ENCODE results near the gene TMEM94. TPM values are rescaled to one million over a fixed set of nuclear protein-coding genes. Genes with fewer than 3 reads are reported as not detected.
"Not testable (repeated sequence)": the region's sequence is repeated elsewhere in the genome, so short reads cannot be mapped to it uniquely, and the experiment has no call there.

Gene TMEM94
- total RNA-seq, 1 donor from 2014 or later, result 112 TPM

GRCh38 chr17:75442168-75443103, 14.0 kb upstream of the TMEM94 start:
- no peak for DNase-seq (ENCODE audit: extremely low spot score, unreplicated experiment)
- TF ChIP-seq CTCF (conservative IDR thresholded peaks at IDR 0.05), result no peak
- no peak overlapping the region for H3K4me3 Mint-ChIP-seq
- no peaks in the 10 kb centered on the region for H3K4me1 Mint-ChIP-seq (ENCODE audit: unreplicated experiment)
- H3K27me3 Mint-ChIP-seq, result no peaks in the 10 kb centered on the region
- H3K36me3 Mint-ChIP-seq, result no peaks in the 10 kb centered on the region
- H3K27ac Mint-ChIP-seq, result no peak overlapping the region
- H3K9me3 Mint-ChIP-seq, result no peaks in the 10 kb centered on the region

- no peak for TF ChIP-seq CTCF (conservative IDR thresholded peaks at IDR 0.05)
- H3K4me1 Mint-ChIP-seq (ENCODE audit: unreplicated experiment), result no peaks in the 10 kb centered on the region
- no peak overlapping the region for H3K4me3 Mint-ChIP-seq
- H3K9me3 Mint-ChIP-seq, result no peaks in the 10 kb centered on the region
- no peaks in the 10 kb centered on the region for H3K27me3 Mint-ChIP-seq
- no peaks in the 10 kb centered on the region for H3K36me3 Mint-ChIP-seq
- no peak for DNase-seq (ENCODE audit: extremely low spot score, unreplicated experiment)
- no peak overlapping the region for H3K27ac Mint-ChIP-seq
These were observed 11.1 kb upstream of the TMEM94 start for GRCh38 chr17:75445296-75445695.

- DNase-seq (ENCODE audit: extremely low spot score, unreplicated experiment); H3K36me3 Mint-ChIP-seq; H3K27me3 Mint-ChIP-seq; H3K27ac Mint-ChIP-seq; H3K4me3 Mint-ChIP-seq; H3K9me3 Mint-ChIP-seq; H3K4me1 Mint-ChIP-seq (ENCODE audit: unreplicated experiment): not testable (repeated sequence)
These were observed 10.5 kb upstream of the TMEM94 start for GRCh38 chr17:75445896-75446295.

- Mint-ChIP-seq H3K4me1 (ENCODE audit: unreplicated experiment) (no peaks in the 10 kb centered on the region), H3K27ac (no peak overlapping the region), H3K36me3 (no peaks in the 10 kb centered on the region), H3K4me3 (no peak overlapping the region), H3K27me3 (no peaks in the 10 kb centered on the region), H3K9me3 (no peaks in the 10 kb centered on the region)
- no peak for DNase-seq (ENCODE audit: extremely low spot score, unreplicated experiment)
- TF ChIP-seq CTCF (conservative IDR thresholded peaks at IDR 0.05), result no peak
These were observed 8.2 kb upstream of the TMEM94 start for GRCh38 chr17:75447951-75448856.

GRCh38 chr17:75450270-75450669, 6.2 kb upstream of the TMEM94 start:
- H3K27ac Mint-ChIP-seq, result no peak overlapping the region
- H3K9me3 Mint-ChIP-seq, result no peaks in the 10 kb centered on the region
- no peak for TF ChIP-seq CTCF (conservative IDR thresholded peaks at IDR 0.05)
- H3K36me3 Mint-ChIP-seq, result no peaks in the 10 kb centered on the region
- peaks cover under 1% of the 10 kb centered on the region for H3K4me1 Mint-ChIP-seq (ENCODE audit: unreplicated experiment)
- H3K27me3 Mint-ChIP-seq, result no peaks in the 10 kb centered on the region
- H3K4me3 Mint-ChIP-seq, result no peak overlapping the region
- no peak for DNase-seq (ENCODE audit: extremely low spot score, unreplicated experiment)
